NCI-H2029 treated with DMSO at 0.1 percent for 48 hours (cell line): ENCODE measurements around the gene RIN3.
A peak's percentile ranks its signal among the peaks of the same experiment; 100 is the strongest.
"Not testable (repeated sequence)": the region's sequence is repeated elsewhere in the genome, so short reads cannot be mapped to it uniquely, and the experiment has no call there.

Source experiments
- DNase-seq: peaks from one replicate; lab custom pipeline; 2025; lab: John Stamatoyannopoulos, UW

RIN3 gene

GRCh38 chr14:92531106-92531873, 17.7 kb downstream of the RIN3 start:
- DNase-seq = no peak

- no peak for DNase-seq
These were observed 19.0 kb downstream of the RIN3 start for GRCh38 chr14:92532490-92533163.

- no peak for DNase-seq
These were observed 21.5 kb downstream of the RIN3 start for GRCh38 chr14:92534932-92535643.

GRCh38 chr14:92536231-92536630, 22.6 kb downstream of the RIN3 start:
- DNase-seq = not testable (repeated sequence)

GRCh38 chr14:92538412-92538985, 24.9 kb downstream of the RIN3 start:
- no peak for DNase-seq

- no peak for DNase-seq
These were observed 25.8 kb downstream of the RIN3 start for GRCh38 chr14:92539419-92539818.

GRCh38 chr14:92539875-92540274, 26.3 kb downstream of the RIN3 start:
- DNase-seq = no peak

- peak; percentile 63 for DNase-seq
These were observed 27.0 kb downstream of the RIN3 start for GRCh38 chr14:92540472-92541048.

GRCh38 chr14:92542766-92543554, 29.4 kb downstream of the RIN3 start:
- peak; percentile 31 for DNase-seq

- DNase-seq = peak; percentile 51
These were observed 30.6 kb downstream of the RIN3 start for GRCh38 chr14:92544051-92544720.

- DNase-seq = no peak
These were observed 32.9 kb downstream of the RIN3 start for GRCh38 chr14:92546347-92547053.

GRCh38 chr14:92549105-92549858, 35.7 kb downstream of the RIN3 start:
- DNase-seq = no peak

- DNase-seq = no peak
These were observed 36.3 kb downstream of the RIN3 start for GRCh38 chr14:92549859-92550230.

- DNase-seq = no peak
These were observed 37.7 kb downstream of the RIN3 start for GRCh38 chr14:92551044-92551841.

GRCh38 chr14:92552066-92552465, 38.5 kb downstream of the RIN3 start:
- no peak for DNase-seq

- DNase-seq = no peak
These were observed 39.9 kb downstream of the RIN3 start for GRCh38 chr14:92553438-92553837.

- no peak for DNase-seq
These were observed 42.0 kb downstream of the RIN3 start for GRCh38 chr14:92555465-92556111.

GRCh38 chr14:92556255-92556741, 42.7 kb downstream of the RIN3 start:
- DNase-seq = no peak
